NCI-H1436 treated with DMSO at 0.1 percent for 48 hours (cell line): ENCODE measurements around the gene SLC1A5.

Experiments
- DNase-seq: peaks from one replicate; lab custom pipeline; 2025; lab: John Stamatoyannopoulos, UW

Gene SLC1A5

GRCh38 chr19:46742926-46743480, 45.4 kb downstream of the SLC1A5 start:
- DNase-seq = no peak

GRCh38 chr19:46741447-46741846, 46.9 kb downstream of the SLC1A5 start:
- no peak for DNase-seq

- DNase-seq = no peak
These were observed 49.1 kb downstream of the SLC1A5 start for GRCh38 chr19:46739290-46739771.

- no peak for DNase-seq
These were observed 50.6 kb downstream of the SLC1A5 start for GRCh38 chr19:46737761-46738171.

GRCh38 chr19:46737298-46737654, 51.1 kb downstream of the SLC1A5 start:
- DNase-seq = no peak

- DNase-seq = no peak
These were observed 51.7 kb downstream of the SLC1A5 start for GRCh38 chr19:46736531-46737297.

GRCh38 chr19:46733690-46734292, 54.6 kb downstream of the SLC1A5 start:
- DNase-seq = no peak

- DNase-seq = no peak
These were observed 55.3 kb downstream of the SLC1A5 start for GRCh38 chr19:46732966-46733689.

GRCh38 chr19:46732172-46732938, 56.0 kb downstream of the SLC1A5 start:
- no peak for DNase-seq

- no peak for DNase-seq
These were observed 56.8 kb downstream of the SLC1A5 start for GRCh38 chr19:46731584-46731983.

GRCh38 chr19:46731007-46731501, 57.3 kb downstream of the SLC1A5 start:
- no peak for DNase-seq

GRCh38 chr19:46730595-46730994, 57.8 kb downstream of the SLC1A5 start:
- DNase-seq = no peak

GRCh38 chr19:46730187-46730586, 58.2 kb downstream of the SLC1A5 start:
- no peak for DNase-seq

- no peak for DNase-seq
These were observed 58.7 kb downstream of the SLC1A5 start for GRCh38 chr19:46729696-46730095.

GRCh38 chr19:46728693-46729339, 59.6 kb downstream of the SLC1A5 start:
- no peak for DNase-seq

- no peak for DNase-seq
These were observed 60.2 kb downstream of the SLC1A5 start for GRCh38 chr19:46728208-46728607.

GRCh38 chr19:46727757-46728156, 60.6 kb downstream of the SLC1A5 start:
- DNase-seq = no peak

- no peak for DNase-seq
These were observed 61.4 kb downstream of the SLC1A5 start for GRCh38 chr19:46726971-46727501.

- DNase-seq = no peak
These were observed 61.8 kb downstream of the SLC1A5 start for GRCh38 chr19:46726551-46726950.

- no peak for DNase-seq
These were observed 62.5 kb downstream of the SLC1A5 start for GRCh38 chr19:46725859-46726393.
